Inflammatory macrophage treated with lipopolysaccharide for 4 hours (primary cell): ENCODE results near the gene MEIS2.

ENCODE experiments used
- DNase-seq: peaks from one replicate; pipeline ENCODE4 v3.0.0-alpha.2; 2020

Gene MEIS2

GRCh38 chr15:36888011-36888992 is 212.0 kb downstream of the MEIS2 start:
- DNase-seq = no peak

DNA sequence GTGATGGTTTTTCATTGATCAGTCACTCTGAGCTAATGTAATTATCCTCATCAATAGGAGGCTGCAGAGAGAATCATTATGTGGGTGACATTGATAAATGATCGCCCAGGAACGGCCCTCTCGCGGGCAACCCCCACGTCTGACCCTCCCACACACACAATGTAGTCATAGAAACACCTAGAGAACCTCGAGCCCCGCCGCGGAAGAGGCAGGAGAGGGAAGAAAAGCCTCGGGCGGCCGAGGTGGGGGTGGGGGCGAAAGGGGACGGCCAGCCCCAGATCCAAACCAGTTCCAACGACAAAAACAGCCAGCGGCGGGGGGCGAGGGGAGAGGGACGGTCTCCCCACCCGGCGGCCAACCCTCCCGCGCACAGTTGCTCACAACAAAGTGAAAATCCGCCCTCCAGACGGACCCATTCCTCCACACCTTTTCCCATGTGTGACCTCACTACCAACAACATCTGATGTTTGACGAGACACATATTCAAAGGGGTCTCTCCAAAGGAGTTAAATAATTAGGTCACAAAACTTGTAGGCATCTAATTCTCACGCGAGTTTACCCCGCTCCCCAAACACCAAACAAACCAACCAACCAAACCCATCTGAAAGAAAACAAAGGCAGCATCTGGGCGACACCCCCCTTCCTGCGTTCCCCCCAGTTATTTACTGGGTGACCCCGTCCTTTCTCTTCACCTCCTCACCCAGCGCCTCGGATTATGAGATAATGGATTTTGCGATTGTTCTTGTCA is 213.0 kb downstream of the MEIS2 start:
- no peak for DNase-seq

- DNase-seq = no peak
Measured at GRCh38 chr15:36886701-36887100, 213.6 kb downstream of the MEIS2 start.

DNA sequence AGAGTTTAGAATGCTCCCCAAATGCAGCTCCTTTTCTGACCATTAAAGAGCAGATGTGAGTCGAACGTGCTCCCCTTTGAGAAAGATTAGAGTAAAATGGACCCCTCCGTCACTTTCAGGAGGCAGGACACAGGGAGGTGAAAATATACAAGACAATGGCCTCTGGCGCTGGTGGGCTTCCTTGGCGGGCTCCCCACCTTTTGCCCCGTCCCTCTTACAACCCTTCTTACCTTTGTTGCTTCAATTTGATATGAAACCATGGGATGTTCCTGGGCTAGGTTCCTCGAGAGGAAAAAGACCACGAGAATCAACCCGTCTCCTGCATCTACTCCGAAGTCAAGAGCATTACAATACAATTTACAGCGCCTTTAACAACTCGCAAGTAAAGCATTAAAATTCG is 214.2 kb downstream of the MEIS2 start:
- no peak for DNase-seq

DNA sequence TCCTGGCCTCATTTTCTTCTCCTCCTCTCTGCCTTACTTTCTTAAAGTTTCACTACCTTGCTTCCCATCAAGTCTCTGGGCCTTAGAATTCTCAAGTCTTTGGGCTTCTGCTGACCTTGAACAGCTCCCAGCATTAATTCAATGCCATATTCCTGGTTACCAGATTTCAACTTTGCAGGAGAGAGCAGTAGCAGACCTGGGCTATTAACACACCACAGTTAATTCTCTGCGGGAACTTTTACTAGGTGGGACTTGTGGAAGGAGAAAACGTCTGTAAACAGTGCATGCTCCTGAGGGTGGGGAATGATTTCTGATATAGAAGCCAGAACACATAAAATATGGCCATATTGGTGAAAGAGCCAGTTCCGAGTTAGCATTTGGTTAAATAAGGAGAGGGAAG is 214.6 kb downstream of the MEIS2 start:
- DNase-seq = no peak

- DNase-seq = no peak
Measured at GRCh38 chr15:36884936-36885635, 215.3 kb downstream of the MEIS2 start.

- DNase-seq = no peak
Measured at GRCh38 chr15:36884518-36884875, 215.9 kb downstream of the MEIS2 start.

- DNase-seq = peak; percentile 61
Measured at GRCh38 chr15:36883713-36884517, 216.4 kb downstream of the MEIS2 start.

DNA sequence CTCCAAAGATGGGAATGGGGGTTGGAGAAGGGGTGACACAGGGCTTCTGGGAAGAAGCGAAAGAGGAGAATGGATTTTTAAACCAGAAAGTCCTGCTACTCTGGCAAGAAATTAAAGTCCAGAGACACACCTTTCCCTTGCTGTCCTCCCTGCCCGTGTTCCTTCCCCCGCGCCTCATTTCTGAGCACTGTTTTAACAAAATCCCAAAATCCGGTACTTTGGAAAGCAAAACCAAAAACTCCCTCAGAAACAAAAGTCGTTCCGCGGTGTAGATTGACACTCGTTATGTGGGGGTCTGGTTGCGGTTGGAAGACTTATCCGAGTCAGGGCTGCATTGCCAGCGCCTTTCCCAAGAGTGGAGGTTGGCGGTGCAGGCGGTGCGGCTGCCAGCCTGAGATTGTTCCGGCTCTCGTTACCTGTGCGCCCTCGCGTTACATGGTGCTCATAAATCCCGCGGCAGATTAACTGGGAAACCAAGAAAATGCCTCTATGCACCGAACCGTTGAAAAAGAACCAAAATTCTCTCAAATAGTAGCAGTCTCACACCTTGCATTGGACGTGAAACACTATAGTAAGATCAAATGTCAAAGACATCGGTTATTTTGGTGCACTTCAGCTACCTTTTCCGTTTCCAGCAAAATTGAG is 217.7 kb downstream of the MEIS2 start:
- DNase-seq = no peak

DNA sequence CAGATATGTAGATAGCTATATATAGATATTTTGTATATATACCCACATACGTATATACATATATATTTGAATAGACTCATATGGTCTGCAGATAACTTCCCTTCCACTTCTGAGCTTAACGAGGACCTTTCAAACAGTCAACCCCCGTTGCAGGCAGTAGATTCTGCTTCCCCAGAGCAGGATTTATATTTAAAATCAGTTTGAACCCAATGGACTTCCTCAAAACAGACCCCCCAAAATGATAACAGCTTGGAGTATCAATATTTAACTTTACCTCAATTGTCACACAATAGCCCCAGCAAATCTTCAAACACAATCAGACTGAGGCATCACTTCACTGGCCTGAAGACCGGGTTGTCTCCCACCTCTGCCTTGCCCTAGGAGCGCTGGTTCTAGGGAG is 218.3 kb downstream of the MEIS2 start:
- DNase-seq = no peak

- no peak for DNase-seq
Measured at GRCh38 chr15:36881516-36881915, 218.8 kb downstream of the MEIS2 start.

GRCh38 chr15:36880913-36881460 is 219.4 kb downstream of the MEIS2 start:
- DNase-seq = no peak

DNA sequence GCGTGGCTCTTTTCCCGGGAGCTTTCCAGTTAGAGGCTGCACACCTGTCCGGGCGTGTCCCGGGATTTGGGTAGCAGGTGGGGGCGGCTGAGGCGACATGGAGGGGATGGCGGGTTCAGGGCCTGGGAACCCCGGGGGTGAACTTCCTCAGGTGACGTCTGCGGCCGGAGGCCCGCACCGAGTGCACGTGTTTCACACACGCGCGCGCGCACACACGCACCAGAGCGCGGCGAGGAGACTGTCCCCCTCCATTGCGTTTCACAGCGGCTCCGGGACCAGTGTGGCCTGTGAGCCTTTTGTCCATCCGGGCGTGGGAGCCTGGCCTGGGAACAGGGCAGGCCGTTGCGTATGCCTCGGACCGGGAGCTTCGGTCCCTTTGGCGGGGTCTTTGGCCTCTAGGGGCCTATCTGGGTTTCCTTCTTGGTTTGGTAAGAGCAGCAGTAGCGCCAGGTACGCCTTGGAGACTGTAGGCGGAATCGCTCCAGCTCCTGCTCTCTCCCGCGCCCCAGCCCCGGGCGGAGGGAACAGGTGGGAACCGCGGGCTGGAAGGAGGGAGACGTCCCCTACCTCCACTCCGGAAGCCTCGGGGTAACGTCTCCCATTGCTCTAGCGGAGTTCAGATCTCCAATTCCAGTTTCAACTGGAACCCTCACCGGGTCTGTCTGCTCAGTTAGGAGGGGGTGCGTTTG is 220.0 kb downstream of the MEIS2 start:
- no peak for DNase-seq

DNA sequence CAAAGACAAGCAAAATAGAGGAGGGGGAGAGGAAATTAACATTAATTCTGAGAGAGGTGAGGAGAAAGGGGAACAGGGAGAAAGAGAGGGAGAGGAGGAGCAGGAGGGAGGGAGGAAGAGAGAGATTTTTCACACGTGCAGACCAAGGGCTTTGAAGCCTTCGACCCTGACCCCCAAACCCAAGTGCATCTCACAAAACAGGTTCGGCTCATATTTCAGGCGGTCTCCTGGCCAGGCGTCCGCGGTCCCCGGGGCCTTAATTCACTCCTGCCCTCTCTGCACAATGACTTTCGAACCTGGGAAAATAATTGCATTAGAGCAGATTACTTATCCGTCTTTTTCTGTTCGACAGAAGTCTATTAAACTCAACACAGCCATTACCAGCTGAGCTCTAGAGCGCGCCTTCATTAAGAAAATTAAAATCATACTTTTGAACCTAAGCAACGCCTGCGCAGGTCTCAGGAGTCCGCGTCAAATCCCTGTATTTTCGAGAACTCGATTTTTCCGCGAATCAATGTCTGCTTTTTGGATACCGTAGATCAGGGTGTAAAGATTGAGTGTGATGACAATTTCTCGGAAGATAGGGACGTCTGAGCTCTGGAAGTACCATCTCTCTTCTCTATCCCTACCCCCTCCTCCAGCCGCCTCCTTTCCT is 220.7 kb downstream of the MEIS2 start:
- DNase-seq = no peak

DNA sequence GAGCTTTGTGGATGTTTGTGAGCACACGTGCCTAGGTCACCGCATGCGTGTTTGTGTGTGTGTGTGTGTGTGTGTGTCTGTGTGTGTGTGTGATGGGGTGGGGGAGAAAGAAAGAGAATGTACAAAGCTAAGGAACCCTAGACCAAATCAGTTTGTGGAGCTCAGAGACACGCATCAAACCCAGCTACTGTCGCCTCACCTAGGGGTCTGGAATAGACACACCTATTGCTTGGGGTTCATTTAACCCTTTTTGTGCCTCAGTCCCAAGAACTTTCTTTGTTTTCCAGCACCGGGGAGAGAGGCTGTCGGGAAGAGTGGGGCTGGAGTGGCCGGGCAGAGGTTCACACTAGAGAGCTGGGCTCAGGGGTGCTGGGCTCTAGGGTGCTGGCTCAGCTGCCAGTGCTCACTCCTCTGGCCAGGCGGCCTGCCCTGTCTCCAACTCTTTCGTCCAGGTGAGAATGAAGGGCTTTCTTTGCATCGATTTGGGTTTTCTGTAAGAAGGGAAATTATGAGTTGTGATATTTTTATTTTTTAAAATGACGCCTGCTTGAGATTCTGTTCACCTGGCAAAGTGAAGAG is 221.6 kb downstream of the MEIS2 start:
- no peak for DNase-seq

- DNase-seq = no peak
Measured at GRCh38 chr15:36877796-36878683, 222.3 kb downstream of the MEIS2 start.

GRCh38 chr15:36877294-36877693 is 223.1 kb downstream of the MEIS2 start:
- DNase-seq = no peak

DNA sequence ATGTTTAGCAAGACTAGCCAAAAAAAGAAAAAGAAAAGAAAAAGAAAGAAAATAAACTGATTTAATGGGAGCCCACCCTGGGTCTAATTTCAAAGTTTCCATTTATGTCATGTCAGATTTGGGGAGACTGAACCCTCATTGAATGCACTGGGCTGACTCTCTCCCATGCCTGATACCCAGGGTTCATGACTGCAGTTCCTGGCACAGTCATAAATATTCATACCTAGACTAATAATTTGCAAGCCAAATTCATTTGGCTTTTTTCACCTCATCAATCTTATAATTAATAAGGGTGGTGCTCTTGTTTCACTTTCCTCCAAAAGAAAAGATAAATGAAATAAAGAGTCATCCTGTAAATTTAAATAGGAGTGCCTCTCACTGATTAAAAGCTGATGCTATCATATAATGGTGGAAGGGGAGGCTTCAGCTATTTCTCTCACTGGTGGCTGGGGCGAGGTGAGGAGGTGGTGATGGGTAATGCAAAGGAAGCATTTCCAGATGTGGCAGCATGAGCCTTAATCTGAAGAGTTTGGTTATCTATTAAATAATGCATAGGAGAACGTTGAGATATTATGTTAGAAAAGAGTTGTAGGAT is 224.5 kb downstream of the MEIS2 start:
- no peak for DNase-seq

DNA sequence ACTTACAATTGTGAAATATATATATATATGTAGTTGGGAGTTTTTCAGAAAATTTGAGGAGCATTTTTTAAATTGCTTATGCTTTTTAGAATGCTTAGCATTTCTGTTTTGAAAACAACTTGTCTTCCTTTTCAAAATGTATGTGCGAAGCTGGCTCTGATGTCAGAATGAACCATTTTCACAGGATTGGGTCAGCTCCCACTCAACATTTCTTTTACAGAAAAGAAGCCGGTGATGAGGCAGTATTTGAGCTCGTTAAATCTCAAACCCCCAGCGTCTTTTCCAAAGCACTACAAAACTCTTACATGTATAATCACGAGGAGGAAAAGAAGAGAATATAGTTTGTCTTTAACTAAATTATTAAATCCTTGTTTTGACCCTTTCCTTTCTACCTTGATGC is 225.4 kb downstream of the MEIS2 start:
- DNase-seq = no peak
